LNCAP (cell line): ENCODE measurements around the gene KIF3C.

Experiments
- TF ChIP-seq, protein P1 (sequence below): fragments of 450-650 bp; IDR thresholded peaks from 2 replicates; pipeline ENCODE4 v1.5.1; 2017; ENCODE audit warnings: mild to moderate bottlenecking

The KIF3C gene

GRCh38 chr2:26002632-26003310, 20.5 kb upstream of the KIF3C start:
- TF ChIP-seq, protein P1, sequence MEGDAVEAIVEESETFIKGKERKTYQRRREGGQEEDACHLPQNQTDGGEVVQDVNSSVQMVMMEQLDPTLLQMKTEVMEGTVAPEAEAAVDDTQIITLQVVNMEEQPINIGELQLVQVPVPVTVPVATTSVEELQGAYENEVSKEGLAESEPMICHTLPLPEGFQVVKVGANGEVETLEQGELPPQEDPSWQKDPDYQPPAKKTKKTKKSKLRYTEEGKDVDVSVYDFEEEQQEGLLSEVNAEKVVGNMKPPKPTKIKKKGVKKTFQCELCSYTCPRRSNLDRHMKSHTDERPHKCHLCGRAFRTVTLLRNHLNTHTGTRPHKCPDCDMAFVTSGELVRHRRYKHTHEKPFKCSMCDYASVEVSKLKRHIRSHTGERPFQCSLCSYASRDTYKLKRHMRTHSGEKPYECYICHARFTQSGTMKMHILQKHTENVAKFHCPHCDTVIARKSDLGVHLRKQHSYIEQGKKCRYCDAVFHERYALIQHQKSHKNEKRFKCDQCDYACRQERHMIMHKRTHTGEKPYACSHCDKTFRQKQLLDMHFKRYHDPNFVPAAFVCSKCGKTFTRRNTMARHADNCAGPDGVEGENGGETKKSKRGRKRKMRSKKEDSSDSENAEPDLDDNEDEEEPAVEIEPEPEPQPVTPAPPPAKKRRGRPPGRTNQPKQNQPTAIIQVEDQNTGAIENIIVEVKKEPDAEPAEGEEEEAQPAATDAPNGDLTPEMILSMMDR, result no peak

GRCh38 chr2:26001743-26002351, 19.6 kb upstream of the KIF3C start:
- TF ChIP-seq, protein P1, result no peak

DNA sequence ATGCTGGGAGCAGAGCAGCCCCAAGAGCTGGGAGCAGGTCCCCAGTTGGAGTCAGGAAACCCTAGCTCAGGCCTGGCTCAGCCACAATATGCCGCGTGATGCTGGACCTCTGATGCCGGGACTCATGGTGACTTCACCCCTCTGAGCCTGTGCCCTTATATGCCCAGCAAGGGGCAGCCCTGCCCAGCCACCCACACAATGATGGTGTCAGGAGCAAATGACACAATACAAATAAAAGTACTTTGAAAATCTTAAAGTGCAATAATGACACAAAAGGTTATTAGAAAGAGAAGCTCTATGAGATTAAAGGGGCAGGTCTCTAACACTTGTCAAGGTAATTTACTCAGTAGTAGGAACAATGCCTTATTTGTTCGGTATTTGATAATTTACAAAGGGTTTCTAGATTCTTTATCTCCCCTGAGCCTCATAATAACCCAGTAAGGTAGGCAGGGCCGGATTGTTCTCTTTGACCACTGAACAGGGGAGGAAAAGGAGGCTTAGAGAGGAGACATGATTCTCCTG, 18.3 kb upstream of the KIF3C start:
- TF ChIP-seq, protein P1, result no peak

GRCh38 chr2:25996844-25997243, 14.5 kb upstream of the KIF3C start:
- TF ChIP-seq, protein P1, result no peak

DNA sequence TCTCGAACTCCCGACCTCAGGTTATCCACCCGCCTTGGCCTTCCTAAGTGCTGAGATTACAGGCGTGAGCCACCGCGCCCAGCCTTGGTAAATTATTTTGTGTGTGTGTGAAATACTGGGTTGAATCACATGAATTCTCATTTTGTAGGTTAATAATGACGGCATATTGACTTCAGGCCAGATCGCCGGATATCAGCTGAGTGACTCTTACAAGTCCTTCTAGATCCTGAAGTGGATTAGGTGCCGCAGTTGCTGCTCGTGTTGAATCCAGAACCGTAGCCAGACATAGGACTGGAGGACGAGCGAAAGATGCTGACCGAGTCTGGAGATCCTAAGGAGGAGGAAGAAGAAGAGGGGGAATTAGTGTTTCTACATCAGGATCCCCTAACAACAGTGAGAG, 12.2 kb upstream of the KIF3C start:
- TF ChIP-seq, protein P1, result no peak

DNA sequence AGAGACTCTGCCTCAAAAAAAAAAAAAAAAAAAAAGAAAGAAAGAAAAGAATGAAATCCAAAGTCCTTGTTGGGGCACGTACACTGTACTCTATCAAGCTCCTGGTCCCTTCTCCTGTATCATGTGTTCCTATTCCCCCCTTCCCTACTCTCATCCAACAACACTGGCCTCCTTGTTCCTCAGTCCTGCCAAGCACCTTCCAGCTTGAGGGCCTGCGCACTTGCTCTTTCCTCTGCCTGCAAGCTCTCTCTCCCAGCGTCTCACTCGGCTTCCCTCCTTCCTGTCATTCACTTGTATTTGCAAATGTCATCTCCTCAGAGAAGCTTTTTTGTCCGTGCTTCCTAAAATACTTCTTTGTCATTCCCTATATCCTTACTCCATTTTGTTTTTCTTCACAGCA, 10.8 kb upstream of the KIF3C start:
- TF ChIP-seq, protein P1, result no peak

- TF ChIP-seq, protein P1, result no peak
Measured at GRCh38 chr2:25992556-25992955, 10.3 kb upstream of the KIF3C start.
